Heart right ventricle (tissue), 16 donors: Measurements from ENCODE around the gene SPAG17. TPM values are rescaled to one million over a fixed set of nuclear protein-coding genes. Genes with fewer than 3 reads are reported as not detected.

ENCODE experiments used
- ATAC-seq, 8 donors: fragments of 200-7000 bp; cut with Tn5 transposase; one replicate each; pipeline ENCODE4 v1.9.1; 2020; ENCODE audit warnings: mild to moderate bottlenecking in 8 of 8, moderate library complexity in 8 of 8, moderate number of reproducible peaks in 1 of 8
- DNase-seq, 2 donors: peaks; one replicate each; pipeline ENCODE4 v3.0.0-alpha.2; 2020
- H3K27ac ChIP-seq, 10 donors: fragments of 200-600 bp; sonication (generic) in 2 of 10; one replicate each; pipeline versions ENCODE4 v1.5.0 to v1.8.0; 2020 to 2022; ENCODE audit warnings: mild to moderate bottlenecking in 3 of 10
- H3K27me3 ChIP-seq, 7 donors: fragments of 200-600 bp; one replicate each; pipeline ENCODE4 v1.8.0; 2021 to 2022; ENCODE audit warnings: mild to moderate bottlenecking in 2 of 7
- H3K36me3 ChIP-seq, 9 donors: fragments of 200-600 bp; sonication (generic) in 1 of 9; one replicate each; pipeline versions ENCODE4 v1.5.0 to v1.8.0; 2020 to 2022; ENCODE audit warnings: mild to moderate bottlenecking in 2 of 9
- H3K4me1 ChIP-seq, 9 donors: fragments of 200-600 bp; sonication (generic) in 1 of 9; one replicate each; pipeline versions ENCODE4 v1.5.0 to v1.8.0; 2020 to 2022; ENCODE audit warnings: mild to moderate bottlenecking in 4 of 9
- H3K4me3 ChIP-seq, 10 donors: fragments of 200-600 bp; sonication (generic) in 2 of 10; one replicate each; pipeline versions ENCODE4 v1.5.0 to v1.8.0; 2020 to 2022; ENCODE audit warnings: mild to moderate bottlenecking in 7 of 10, moderate library complexity in 2 of 10
- H3K9me3 ChIP-seq, 11 donors: fragments of 200-600 bp in 10 of 11; sonication (generic) in 2 of 11; one replicate each; pipeline versions ENCODE4 v1.5.0 to v1.8.0; 2013 to 2022; ENCODE audit warnings: mild to moderate bottlenecking in 2 of 11, control low read depth in 1 of 11, moderate library complexity in 1 of 11
- CTCF ChIP-seq, 9 donors: fragments of 200-600 bp; sonication (generic) in 2 of 9; IDR thresholded peaks; one replicate each; pipeline versions ENCODE4 v1.5.0 to v1.8.0; 2021 to 2022; ENCODE audit warnings: antibody characterized with exemption in 9 of 9, mild to moderate bottlenecking in 5 of 9, moderate library complexity in 1 of 9
- WGBS, 2 donors: extraction: QIAGEN DNeasy Blood & Tissue Kit; methylation state at CpG; one replicate each; pipeline ENCODE4 v1.1.7; 2013; ENCODE audit warnings: inconsistent platforms in 1 of 2; 5-methylcytosine and 5-hydroxymethylcytosine counted together
- intact Hi-C, 10 donors: fragments of 100-400 bp; cut with DNase I; formaldehyde crosslinking; loops; one replicate each; pipeline versions ENCODE4 v1.11.1 to v1.14.2; 2022
- polyA plus RNA-seq, 2 donors: library from polyadenylated mRNA; stranded (reverse); fragments of 200-250 nt; gene quantifications; one replicate each; pipeline ENCODE4 v1.2.3, GENCODE V29; 2013
- total RNA-seq, 10 donors: library from RNA; stranded (reverse); fragmentation: NEBNext Ultra II Directional in 3 of 10; extraction: Animal tissue kit (Norgen Biotek cat#: 25700) in 3 of 10; gene quantifications; one replicate each; pipeline versions ENCODE4 v1.2.1 to v1.2.4, GENCODE V29; 2021 to 2023
- donor health status: Arrhythmogenic right ventricular cardiomyopathy.
- donor health status: ischemic (EF 13 %, LVEDD 7.1; RV severe dilation, severe dysfunction).
- donor health status: healthy with polysubstance abuse.
- donor health status: DM: no; HTN: yes; CAD: no.
- donor health status: DM: no; HTN: no; CAD: no.
- donor health status: ischemic (EF 25% LVEDD 6.9; RV normal size, moderate dysfunction).
- donor health status: ischemic (EF 25% LVEDD 5.7; RV mildly dilated, moderate dysfunction).
- donor health status: healthy.
- donor health status: DM: yes; HTN: yes; CAD: no.
- donor health status: Ischemic cardiomyopathy.
- donor health status: ischemic (EF 35%, LVEDD 5.7; RV mildly dilated, moderate dysfunction).
- donor health status: nonischemic (EF 11% LVEDD 7.7; RV severe dilation, severe dysfunction).
- donor health status: DM: yes; HTN: yes; CAD: no.
- donor health status: PGD.
- donor health status: ischemic (EF 29% LVEDD 5.4; RV normal size, mild dysfunction).
- donor health status: nonischemic (EF 23%, LVEDD 6.1; RV moderate dilation, normal function).

Gene SPAG17
- total and polyA plus RNA-seq, 12 donors = 0.01 to 0.06 TPM; not detected in 10

- intact Hi-C loops = no loop called here
- no peaks in the 10 kb centered on the region for H3K4me1 ChIP-seq
- H3K27me3 ChIP-seq = peaks cover 0 to 9% (median 0%) of the 10 kb centered on the region in 7 donors
- ATAC-seq = no peak
- no peak for TF ChIP-seq CTCF (IDR thresholded peaks at IDR 0.05)
- no peaks in the 10 kb centered on the region for H3K36me3 ChIP-seq
- H3K27ac ChIP-seq = no peak overlapping the region
- no peak for DNase-seq
- H3K9me3 ChIP-seq = peaks cover 0 to 11% (median 0%) of the 10 kb centered on the region in 11 donors
- WGBS, 2 donors = 55 to 63% methylated on average over 3 of the region's 3 CpGs
- no peak overlapping the region for H3K4me3 ChIP-seq
Measured at GRCh38 chr1:118081387-118081786, 103.6 kb downstream of the SPAG17 start.

- Histone ChIP-seq H3K4me1 (no peaks in the 10 kb centered on the region), H3K27ac (no peak overlapping the region), H3K9me3 (peaks cover 0 to 11% (median 0%) of the 10 kb centered on the region in 11 donors), H3K36me3 (no peaks in the 10 kb centered on the region), H3K4me3 (no peak overlapping the region), H3K27me3 (no peaks in the 10 kb centered on the region)
- DNase-seq (no peak), ATAC-seq (no peak)
- whole genome bisulfite sequencing, 2 donors = 50 to 64% methylated on average over 2 of the region's 2 CpGs
- TF ChIP-seq CTCF (IDR thresholded peaks at IDR 0.05) = peak in 7 of 9 donors; percentile 21 to 37 (median 26)
- intact Hi-C loops = no loop called here
Measured at GRCh38 chr1:118077331-118078045, 107.5 kb downstream of the SPAG17 start.

- peaks cover 0 to 11% (median 0%) of the 10 kb centered on the region in 11 donors for H3K9me3 ChIP-seq
- no peaks in the 10 kb centered on the region for H3K36me3 ChIP-seq
- no peaks in the 10 kb centered on the region for H3K27me3 ChIP-seq
- WGBS, 2 donors = 76 to 81% methylated on average over 3 of the region's 3 CpGs
- intact Hi-C loops = no loop called here
- no peak for TF ChIP-seq CTCF (IDR thresholded peaks at IDR 0.05)
- H3K4me1 ChIP-seq = no peaks in the 10 kb centered on the region
- H3K27ac ChIP-seq = no peak overlapping the region
- DNase-seq (no peak), ATAC-seq (no peak)
- no peak overlapping the region for H3K4me3 ChIP-seq
Measured at GRCh38 chr1:118075116-118075515, 109.9 kb downstream of the SPAG17 start.

GRCh38 chr1:118073648-118074435, 111.2 kb downstream of the SPAG17 start:
- Histone ChIP-seq H3K27me3 (no peaks in the 10 kb centered on the region), H3K27ac (no peak overlapping the region), H3K9me3 (peaks cover 0 to 2% (median 0%) of the 10 kb centered on the region in 11 donors), H3K36me3 (no peaks in the 10 kb centered on the region), H3K4me3 (no peak overlapping the region), H3K4me1 (no peaks in the 10 kb centered on the region)
- intact Hi-C loops = no loop called here
- no peak for TF ChIP-seq CTCF (IDR thresholded peaks at IDR 0.05)
- DNase-seq (no peak), ATAC-seq (no peak)
- WGBS, 2 donors = 52 to 53% methylated on average over 9 of the region's 9 CpGs
